HG03342 (cell line): ENCODE measurements around the gene ODC1.
A peak's percentile ranks its signal among the peaks of the same experiment; 100 is the strongest.
"Not testable (repeated sequence)": the region's sequence is repeated elsewhere in the genome, so short reads cannot be mapped to it uniquely, and the experiment has no call there.

Experiments used
- ATAC-seq: cut with Tn5 transposase; IDR thresholded peaks from one replicate; pipeline ENCODE4 v1.9.1; 2021; ENCODE audit warnings: mild to moderate bottlenecking, moderate library complexity; ENCODE audit not compliant: unreplicated experiment

ODC1 gene

DNA sequence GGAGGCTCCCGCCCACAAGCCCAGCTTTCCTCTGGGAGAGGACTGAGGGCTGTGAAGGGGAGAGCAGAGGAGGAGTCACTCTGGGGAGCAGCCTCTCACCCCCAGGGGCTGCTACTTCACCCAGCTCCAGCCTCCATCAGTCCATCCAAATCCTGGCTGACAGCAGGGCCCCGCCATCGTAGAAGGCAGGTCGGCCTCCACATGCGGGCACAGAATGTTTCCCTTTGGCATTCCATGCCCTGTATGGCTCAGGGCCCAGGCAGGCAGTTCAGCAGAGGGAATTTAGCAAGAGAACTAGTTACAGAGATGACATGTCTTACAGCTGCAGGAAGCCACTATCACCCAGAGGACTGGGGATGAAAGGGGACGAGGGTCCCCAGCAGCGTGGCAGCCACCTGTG is 6.4 kb upstream of the ODC1 start:
- ATAC-seq: no peak

GRCh38 chr2:10453905-10454298 is 5.8 kb upstream of the ODC1 start:
- no peak for ATAC-seq

DNA sequence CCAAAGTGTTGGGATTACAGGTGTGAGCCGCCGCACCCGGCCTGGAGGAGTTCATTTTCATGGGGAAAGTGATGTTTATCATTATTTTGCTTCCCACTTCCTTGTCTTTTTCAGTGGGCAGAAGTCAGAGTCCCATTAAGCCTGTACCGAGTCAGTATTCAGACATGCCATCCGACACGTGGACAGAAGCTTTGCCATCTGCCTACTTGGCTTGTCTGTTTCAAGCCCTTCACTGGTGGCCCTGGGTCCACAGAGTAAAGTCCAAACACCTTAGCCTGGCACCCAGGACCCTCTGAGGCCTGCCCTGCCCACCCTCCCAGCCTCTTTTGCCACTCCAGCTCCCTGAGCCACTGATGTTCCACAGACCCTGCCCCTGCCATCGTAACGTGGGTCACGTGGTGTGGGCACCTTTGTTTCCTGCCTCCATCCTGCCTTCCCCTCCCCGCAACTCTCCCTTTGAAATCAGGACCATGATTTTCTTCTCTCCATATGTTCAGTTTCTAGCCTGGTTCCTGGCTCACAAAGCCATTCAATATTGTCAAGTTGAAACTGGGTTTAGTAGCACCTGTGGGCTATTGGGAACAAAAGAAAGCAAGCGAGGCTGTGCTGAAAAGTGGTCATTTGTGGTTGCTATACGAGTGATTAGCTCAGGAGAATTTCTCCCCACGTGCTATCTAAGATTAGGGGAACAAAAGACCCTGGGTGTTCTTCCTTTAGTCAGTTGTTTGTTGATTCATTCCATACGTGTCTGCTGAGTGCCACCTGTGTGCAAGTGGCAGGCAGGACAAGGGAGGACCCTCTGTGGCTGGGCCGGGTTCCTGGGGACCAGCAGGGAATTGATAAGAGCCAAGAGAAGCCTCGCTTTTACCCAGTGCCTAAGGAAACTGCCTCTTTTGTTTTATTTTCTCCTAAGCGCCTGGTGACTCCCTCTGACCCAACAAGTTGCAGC is 5.1 kb upstream of the ODC1 start:
- no peak for ATAC-seq

DNA sequence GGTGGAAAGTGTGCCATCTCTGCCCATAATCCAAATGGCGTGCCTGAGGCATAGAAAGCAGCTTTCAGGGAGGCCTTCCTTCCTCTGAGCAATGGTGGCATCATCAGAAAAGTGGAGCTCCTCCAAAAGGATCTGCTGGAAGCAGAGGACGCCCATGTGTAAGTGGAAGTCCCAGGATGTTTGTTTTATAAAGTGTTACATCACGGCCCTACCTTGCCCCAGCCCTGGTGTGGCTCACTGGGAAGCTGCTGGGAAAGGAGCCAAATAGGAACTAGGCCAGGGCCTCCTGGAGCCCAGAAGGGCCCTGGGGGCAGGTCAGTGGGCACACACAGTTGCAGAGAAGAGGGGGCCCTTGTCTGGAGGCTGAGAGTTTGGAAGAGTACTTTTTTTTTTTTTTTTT is 4.2 kb upstream of the ODC1 start:
- ATAC-seq: no peak

DNA sequence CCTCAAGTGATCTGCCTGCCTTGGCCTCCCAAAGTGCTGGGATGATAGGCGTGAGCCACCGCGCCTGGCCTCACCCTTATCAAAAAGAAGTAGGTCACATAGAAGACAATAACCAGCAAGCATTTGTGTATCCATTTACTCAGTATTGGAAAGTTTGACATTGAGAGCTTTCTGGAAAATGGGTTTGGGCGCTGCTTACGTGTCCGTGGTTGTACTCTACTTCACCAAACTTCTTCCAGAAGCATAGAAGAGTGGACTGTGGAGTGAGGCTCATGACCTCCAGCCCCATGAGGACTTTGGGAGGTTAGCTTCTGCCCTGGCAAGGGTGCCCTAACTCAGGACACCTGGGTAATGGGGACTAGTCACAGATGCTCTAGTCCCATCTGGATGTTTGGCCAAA is 3.7 kb upstream of the ODC1 start:
- no peak for ATAC-seq

DNA sequence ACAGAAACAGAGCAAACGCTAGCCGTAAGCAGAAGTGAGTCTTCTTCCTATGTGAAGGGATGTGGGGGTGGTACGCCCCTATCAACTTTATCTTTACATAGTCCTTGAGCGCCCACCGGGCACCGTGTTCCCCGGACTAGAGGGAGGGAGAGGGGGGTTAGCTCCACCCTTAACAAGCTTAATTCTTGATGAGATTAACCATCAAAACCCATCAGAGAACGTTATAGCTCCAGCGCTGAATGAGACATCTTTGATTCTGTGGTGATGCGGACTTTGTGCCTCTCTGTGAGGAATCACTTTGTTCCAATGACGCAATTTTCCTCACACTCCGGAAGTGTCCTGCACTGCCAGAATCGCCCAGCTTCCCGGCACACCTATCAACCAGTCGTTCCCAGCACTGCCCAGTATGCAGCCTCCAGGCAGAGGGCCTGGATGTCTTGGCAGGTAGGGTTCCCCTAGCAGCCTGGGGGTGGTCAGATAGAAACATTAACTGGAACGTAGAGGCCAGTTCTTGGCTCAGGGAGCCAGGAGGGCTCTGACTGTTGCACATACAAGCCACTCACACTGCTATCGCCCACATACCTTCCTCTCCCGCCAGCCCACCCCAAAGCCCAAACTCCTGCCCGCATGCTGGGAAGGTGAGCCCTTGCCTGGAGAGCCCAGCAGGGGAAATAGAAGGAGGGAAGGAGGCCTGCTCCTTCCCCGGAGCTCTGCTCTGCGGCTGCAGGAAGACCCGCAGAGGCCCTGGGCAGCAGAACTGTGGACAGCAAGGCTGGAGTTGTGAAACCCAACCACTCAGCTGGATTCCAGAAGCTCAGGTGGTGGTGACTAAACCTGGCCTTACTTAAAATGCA is 1.9 kb upstream of the ODC1 start:
- ATAC-seq: no peak

DNA sequence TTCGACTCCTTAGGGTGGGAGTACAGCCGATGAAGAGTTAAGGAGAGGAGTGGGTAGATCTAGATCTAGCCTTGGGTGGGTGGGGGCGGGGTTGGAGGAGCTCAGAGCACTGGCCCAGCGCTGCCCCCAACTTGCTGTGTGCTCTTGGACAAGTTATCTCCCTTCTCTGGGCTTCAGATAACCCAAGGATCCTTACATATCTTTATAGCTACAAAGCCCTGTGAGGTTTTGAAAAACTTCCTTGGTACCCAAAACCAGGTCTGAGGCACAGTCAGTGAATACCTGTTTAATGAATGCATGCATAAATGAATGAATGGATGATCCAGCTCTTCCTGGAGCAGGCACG is 1.3 kb upstream of the ODC1 start:
- ATAC-seq: no peak

DNA sequence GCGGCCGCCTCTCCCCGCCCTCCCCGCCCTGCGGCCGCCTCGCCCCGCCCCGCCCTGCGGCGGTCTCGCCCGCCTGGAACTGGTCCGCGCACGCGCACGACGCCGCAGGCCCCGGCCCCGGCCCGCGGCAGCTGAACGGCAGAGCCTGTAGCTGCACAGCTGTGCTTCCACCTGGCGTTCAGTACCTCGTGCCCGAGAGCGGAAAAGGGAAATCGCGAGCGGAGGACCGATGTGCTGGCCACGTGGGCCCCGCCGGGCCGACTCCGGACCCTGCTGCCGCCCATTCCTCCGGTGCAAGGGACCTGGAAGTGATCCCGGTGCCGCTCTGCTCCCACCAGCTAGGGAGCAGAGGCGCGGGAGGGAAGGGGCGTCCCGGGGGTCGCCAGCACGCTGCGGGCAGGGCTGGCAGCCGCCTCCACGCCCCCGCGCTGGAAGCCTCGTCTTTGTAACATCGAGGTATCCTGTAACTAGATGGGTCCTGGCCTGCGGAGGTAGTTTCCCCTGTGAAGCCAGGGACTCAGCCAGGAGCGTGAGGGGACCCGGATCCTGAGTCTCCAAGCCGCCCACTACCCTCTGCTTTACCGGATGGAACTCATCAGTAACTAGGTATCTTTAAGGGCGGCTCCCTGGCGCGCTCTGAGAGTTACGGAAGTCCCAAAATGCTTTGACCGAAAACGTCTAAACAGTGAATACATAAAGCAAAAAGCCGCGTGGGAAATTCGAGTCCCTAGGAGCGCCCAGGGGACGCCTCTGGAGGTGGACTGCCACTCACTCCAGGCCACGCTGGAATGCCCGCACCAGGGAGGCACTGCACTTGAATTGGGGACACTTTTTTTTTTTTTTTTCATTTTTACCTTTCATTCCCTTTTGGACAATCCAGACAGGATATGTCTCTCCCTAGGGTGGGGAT is 704 bp upstream of the ODC1 start:
- ATAC-seq: peak; percentile 57

DNA sequence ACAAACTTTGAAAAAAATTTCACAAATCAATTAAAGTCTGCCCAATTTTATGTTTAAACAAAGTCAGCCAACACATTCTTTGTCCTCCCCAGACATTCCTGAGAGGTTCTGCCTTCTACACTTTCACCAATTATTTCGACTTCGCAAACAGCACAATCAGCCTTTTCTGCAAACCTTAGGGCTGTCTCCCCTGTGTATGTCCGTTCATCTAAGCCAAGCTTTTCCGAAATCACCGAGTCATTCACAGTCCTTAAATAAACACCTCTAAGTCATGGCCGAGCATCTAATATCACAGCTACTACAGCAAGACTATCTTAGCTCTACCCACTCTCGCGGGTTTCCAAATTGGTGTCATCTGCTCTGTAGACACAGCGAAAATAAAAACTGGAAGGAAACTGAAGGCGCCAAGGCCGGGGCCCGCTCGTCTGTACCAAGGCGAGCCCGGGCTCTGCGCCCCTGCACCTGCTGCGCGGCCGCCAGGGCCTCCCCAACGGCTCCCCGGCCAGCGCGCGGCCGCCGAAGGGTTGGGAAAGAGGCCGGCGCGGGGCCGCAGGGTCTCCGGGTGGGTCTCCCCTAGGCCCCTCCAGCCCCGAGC is 730 bp downstream of the ODC1 start:
- ATAC-seq: peak; percentile 13

DNA sequence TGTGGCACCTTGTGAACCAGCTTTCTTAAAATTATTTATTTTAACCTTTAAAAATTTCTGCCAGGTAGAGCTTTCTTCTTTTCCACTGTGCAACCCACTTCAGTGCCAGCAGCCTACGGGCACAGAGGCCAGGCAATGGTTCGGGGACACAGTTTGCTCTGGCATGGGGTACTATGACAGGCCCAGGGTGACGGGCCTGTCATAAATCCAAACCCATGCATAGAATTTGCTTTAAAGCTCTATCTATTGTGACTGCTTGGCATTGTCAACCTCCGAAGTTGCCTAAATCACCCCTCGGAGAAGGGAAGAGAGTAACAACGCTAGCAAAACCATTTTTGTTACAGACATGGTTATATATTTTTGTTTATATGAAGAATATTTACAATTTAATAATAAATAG is 1.5 kb downstream of the ODC1 start:
- no peak for ATAC-seq

DNA sequence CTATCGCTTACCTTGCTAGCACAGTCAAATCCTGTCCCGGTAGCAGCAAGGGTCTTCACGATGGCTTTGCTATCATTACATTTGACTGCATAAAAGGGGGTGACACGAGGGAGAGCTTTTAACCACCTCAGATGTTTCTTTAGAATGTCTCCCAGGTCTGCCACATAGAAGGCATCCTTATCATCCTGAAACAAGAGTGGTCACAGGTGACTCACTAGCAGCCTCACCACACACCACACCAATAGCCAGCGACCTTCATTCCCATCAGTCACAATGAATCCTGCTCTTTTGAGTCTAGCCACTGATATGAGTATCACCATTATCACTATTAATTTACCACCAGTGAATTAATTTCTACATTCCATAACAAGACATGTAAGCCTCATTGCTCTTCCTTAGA is 3.7 kb downstream of the ODC1 start:
- ATAC-seq: no peak

DNA sequence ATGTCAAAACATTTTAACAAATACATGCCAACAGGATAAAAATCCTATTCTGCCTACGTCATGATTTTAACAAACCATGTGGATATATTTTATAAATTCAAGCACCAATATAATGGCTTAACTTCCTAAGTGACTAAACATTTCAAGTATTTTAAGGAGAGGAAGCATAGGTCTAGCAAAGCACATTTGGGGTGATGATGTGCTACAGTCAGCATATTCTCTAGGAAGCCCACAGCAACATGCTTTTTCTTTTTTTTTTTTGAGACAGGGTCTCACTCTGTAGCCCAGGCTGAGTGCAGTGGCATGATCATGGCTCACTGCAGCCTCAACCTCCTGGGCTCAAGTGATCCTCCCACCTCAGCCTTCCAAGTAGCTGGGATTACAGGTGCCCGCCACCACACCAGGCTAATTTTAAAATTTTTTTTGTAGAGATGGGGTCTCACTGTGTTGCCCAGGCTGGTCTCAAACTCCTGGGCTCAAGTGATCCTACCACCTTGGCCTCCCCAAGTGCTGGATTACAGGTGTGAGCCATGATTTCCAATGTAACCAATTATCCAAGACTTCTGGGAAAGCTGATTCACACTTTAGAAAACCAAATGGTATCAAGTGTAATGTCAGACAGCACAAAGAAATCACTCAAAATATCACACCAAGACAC is 5.5 kb downstream of the ODC1 start:
- ATAC-seq: not testable (repeated sequence)

- ATAC-seq: no peak
These were observed 6.2 kb downstream of the ODC1 start for GRCh38 chr2:10441948-10442347.

DNA sequence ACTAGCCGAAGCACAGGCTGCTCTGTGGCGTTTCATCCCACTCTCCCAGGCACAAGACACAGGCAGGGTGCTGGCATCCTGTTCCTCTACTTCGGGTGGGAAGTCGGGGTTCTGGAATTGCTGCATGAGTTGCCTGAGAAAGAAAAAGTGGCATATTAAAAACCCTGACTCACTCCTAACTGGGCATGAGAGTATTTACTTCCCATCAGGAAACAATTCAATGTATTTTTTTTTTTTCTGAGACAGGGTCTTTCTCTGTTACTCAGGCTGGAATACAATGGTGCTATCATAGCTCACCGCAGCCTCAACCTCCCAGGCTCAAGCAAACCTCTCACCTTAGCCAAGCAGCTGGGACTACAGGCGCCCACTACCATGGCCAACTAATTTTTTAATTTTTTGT is 7.4 kb downstream of the ODC1 start:
- ATAC-seq: no peak

- ATAC-seq: no peak
These were observed 8.2 kb downstream of the ODC1 start for GRCh38 chr2:10439971-10440370.

DNA sequence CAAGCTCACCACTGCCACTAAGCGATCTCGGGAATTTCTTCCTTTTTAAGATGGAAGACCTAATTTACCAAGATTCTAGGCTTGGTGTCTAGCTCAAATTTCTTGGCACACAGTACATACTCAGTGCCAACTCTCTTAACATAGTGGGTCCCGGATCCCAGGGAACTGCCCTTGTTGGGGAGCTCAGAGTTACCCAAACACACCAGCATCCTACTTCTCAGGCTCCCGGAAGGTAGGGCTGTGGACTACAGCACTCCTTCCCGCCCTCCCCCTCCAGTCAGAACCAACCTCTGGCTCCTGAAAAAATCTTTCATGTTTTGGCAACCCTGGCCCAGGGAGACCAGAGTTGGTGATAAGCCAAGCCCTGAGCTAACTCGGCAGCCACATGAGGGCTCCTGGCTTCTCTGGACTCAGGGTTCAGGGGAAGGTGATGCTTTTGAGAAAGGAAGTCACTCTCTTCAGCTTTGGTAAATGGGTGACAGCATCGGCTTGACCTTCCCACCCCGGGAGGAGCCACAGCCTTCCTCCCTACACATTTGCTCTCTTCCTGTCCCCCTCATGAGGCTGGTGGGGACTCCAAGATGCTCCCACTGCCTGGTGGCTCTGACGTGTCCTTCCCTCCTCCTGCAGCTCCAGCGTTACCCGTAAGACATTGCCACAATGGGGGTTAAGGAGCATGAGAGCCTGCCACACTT is 8.8 kb downstream of the ODC1 start:
- no peak for ATAC-seq

GRCh38 chr2:10438688-10439087 is 9.4 kb downstream of the ODC1 start:
- no peak for ATAC-seq

- ATAC-seq: no peak
These were observed 10.3 kb downstream of the ODC1 start for GRCh38 chr2:10437806-10438205.

DNA sequence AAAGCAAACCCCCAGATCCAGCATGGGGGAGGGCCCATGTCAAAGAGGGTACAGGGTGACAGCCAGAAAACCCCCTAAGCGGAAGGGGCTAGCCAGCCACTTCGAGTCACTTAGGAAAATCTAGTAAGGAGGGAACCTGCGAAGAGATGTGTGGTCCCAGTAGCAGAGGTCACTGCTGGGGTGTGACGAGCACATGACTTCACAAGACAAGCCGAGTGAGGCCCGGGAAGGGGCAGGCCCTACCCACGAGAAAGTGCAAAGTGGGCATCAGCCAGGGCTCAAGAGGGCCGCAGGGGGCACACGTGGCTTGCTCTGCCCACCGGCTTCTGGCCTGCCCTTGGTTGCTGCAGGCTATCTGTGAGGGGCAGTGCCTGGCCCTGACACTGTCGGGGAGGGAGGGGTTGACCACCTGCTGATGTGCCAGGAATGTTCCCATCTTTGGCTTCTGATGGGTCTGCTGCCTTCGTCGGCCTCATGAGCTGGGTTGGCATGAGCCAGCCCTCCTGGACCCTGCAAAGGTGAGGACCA is 11.5 kb downstream of the ODC1 start:
- ATAC-seq: no peak
